SK-N-SH (cell line): ENCODE data around the gene NDUFB11. TPM values are rescaled to one million over a fixed set of nuclear protein-coding genes. Genes with fewer than 3 reads are reported as not detected.
A peak's percentile ranks its signal among the peaks of the same experiment; 100 is the strongest.

Experiments used
- CTCF ChIA-PET: fragments of 300-600, 350-600 bp; formaldehyde crosslinking; extraction: SDS; loops from one replicate; lab custom pipeline; 2021; lab: Yijun Ruan, JAX
- POLR2A ChIA-PET: fragments of 350-600 bp; sonication (Branson Sonifier 250); formaldehyde crosslinking; extraction: SDS; loops from one replicate; lab custom pipeline; 2020; ENCODE audit warnings: antibody characterized with exemption, inconsistent platforms; lab: Yijun Ruan, JAX
- DNase-seq: peaks from one replicate; pipeline ENCODE4 v3.0.0; 2012
- H2AFZ ChIP-seq: fragments of 200-600 bp; sonication (generic); 2 replicates; pipeline ENCODE4 v1.8.1; 2016; ENCODE audit warnings: antibody characterized with exemption, mild to moderate bottlenecking, low read depth
- H3F3A ChIP-seq: fragments of 200-600 bp; sonication (generic); replicated peaks from 2 replicates; pipeline ENCODE3; 2016; ENCODE audit warnings: antibody characterized with exemption, mild to moderate bottlenecking; ENCODE audit not compliant: insufficient read depth
- H3K27ac ChIP-seq, 2 experiments: fragments of 200-500 bp in 1 of 2; fragments of 200-600 bp in 1 of 2; sonication (Bioruptor generic) in 1 of 2; sonication (generic), shearing (Covaris generic) in 1 of 2; 2 replicates each; pipeline versions ENCODE4 v1.5.1 to v1.6.1; 2014 to 2016; ENCODE audit warnings: low read depth in 2 of 2, inconsistent platforms in 1 of 2, low read length in 1 of 2, mild to moderate bottlenecking in 1 of 2, mixed read lengths in 1 of 2
- H3K27me3 ChIP-seq: fragments of 200-600 bp; sonication (generic), shearing (Covaris generic); 2 replicates; pipeline ENCODE4 v1.6.1; 2016; ENCODE audit warnings: mixed run types; ENCODE audit not compliant: insufficient read depth
- H3K36me3 ChIP-seq, 2 experiments: fragments of 200-500 bp in 1 of 2; fragments of 200-600 bp in 1 of 2; sonication (Bioruptor generic) in 1 of 2; sonication (generic) in 1 of 2; replicated peaks in 1 of 2; 2 replicates each; pipeline versions ENCODE3 to v1.5.1; 2014 to 2016; ENCODE audit warnings: low read length in 1 of 2, mild to moderate bottlenecking in 1 of 2; ENCODE audit not compliant: insufficient read depth in 2 of 2, control insufficient read depth in 1 of 2
- H3K4me1 ChIP-seq, 2 experiments: fragments of 200-500 bp in 1 of 2; fragments of 200-600 bp in 1 of 2; sonication (Bioruptor generic) in 1 of 2; sonication (generic), shearing (Covaris generic) in 1 of 2; 2 replicates each; pipeline versions ENCODE4 v1.5.1 to v1.6.1; 2014 to 2016; ENCODE audit warnings: low read depth in 1 of 2, low read length in 1 of 2, mixed run types in 1 of 2; ENCODE audit not compliant: insufficient read depth in 2 of 2, control insufficient read depth in 1 of 2
- H3K4me2 ChIP-seq: fragments of 200-600 bp; sonication (generic), shearing (Covaris generic); 2 replicates; pipeline ENCODE4 v1.6.1; 2017; ENCODE audit warnings: mixed run types
- H3K4me3 ChIP-seq, 2 experiments: fragments of 200-500 bp in 1 of 2; fragments of 200-600 bp in 1 of 2; sonication (Bioruptor generic) in 1 of 2; sonication (generic), shearing (Covaris generic) in 1 of 2; 2 replicates each; pipeline versions ENCODE4 v1.5.1 to v1.8.1; 2014 to 2016; ENCODE audit warnings: low read depth in 2 of 2, inconsistent platforms in 1 of 2, low read length in 1 of 2, mild to moderate bottlenecking in 1 of 2, mixed read lengths in 1 of 2, moderate library complexity in 1 of 2
- H3K79me2 ChIP-seq: fragments of 200-600 bp; sonication (generic); 2 replicates; pipeline ENCODE4 v1.8.1; 2017; ENCODE audit warnings: mild to moderate bottlenecking; ENCODE audit not compliant: insufficient read depth
- H3K9ac ChIP-seq: fragments of 200-600 bp; sonication (generic); 2 replicates; pipeline ENCODE4 v1.6.1; 2017; ENCODE audit warnings: mixed run types
- H3K9me2 ChIP-seq: fragments of 200-600 bp; sonication (generic); 2 replicates; pipeline ENCODE4 v1.6.1; 2017; ENCODE audit warnings: mixed run types
- H3K9me3 ChIP-seq: fragments of 200-600 bp; sonication (generic); 2 replicates; pipeline ENCODE4 v1.6.1; 2017; ENCODE audit warnings: mixed run types, mild to moderate bottlenecking, moderate library complexity
- H4K20me1 ChIP-seq: fragments of 200-600 bp; sonication (generic); 2 replicates; pipeline ENCODE4 v1.6.1; 2017; ENCODE audit warnings: mild to moderate bottlenecking, mixed run types; ENCODE audit not compliant: insufficient read depth
- EP300 ChIP-seq, 2 experiments: IDR thresholded peaks; 2 replicates each; pipeline versions ENCODE4 v1.4.0 to v1.6.1; 2012; ENCODE audit warnings: borderline replicate concordance in 1 of 2, low read depth in 1 of 2, low read length in 1 of 2
- FOXJ3 ChIP-seq: sonication (generic); formaldehyde crosslinking; IDR thresholded peaks from 2 replicates; pipeline ENCODE4 v1.5.1; 2020; ENCODE audit warnings: mild to moderate bottlenecking, missing genetic modification reagents
- GABPA ChIP-seq: IDR thresholded peaks from 2 replicates; pipeline ENCODE4 v1.4.0; 2012; ENCODE audit warnings: low read depth, mild to moderate bottlenecking
- GATA2 ChIP-seq: sonication (generic); formaldehyde crosslinking; IDR thresholded peaks from 2 replicates; pipeline ENCODE4 v1.5.0; 2020; ENCODE audit warnings: mild to moderate bottlenecking, missing genetic modification reagents
- JUND ChIP-seq: IDR thresholded peaks from 2 replicates; pipeline ENCODE4 v1.4.0; 2012
- NRF1 ChIP-seq: IDR thresholded peaks from 2 replicates; pipeline ENCODE4 v1.6.1; 2012; ENCODE audit warnings: low read depth, mild to moderate bottlenecking, low read length
- RAD21 ChIP-seq: IDR thresholded peaks from 2 replicates; pipeline ENCODE4 v1.6.1; 2012; ENCODE audit warnings: mild to moderate bottlenecking, low read length
- RCOR1 ChIP-seq: fragments of 150-350 bp; IDR thresholded peaks from 2 replicates; pipeline ENCODE4 v1.6.1; 2017; ENCODE audit warnings: antibody characterized with exemption, low read length
- RFX5 ChIP-seq: IDR thresholded peaks from 2 replicates; pipeline ENCODE4 v1.6.1; 2012; ENCODE audit warnings: mild to moderate bottlenecking, improper control_type of control experiment, low read length
- RXRA ChIP-seq: IDR thresholded peaks from 2 replicates; pipeline ENCODE4 v1.4.0; 2012; ENCODE audit warnings: low read depth, mild to moderate bottlenecking, borderline replicate concordance
- TAF1 ChIP-seq: IDR thresholded peaks from 2 replicates; pipeline ENCODE4 v1.6.1; 2012; ENCODE audit warnings: low read depth, mild to moderate bottlenecking, low read length, moderate library complexity, borderline replicate concordance
- TEAD4 ChIP-seq: IDR thresholded peaks from 2 replicates; pipeline ENCODE4 v1.4.0; 2012; ENCODE audit warnings: mild to moderate bottlenecking, borderline replicate concordance; ENCODE audit not compliant: insufficient read depth
- YY1 ChIP-seq: IDR thresholded peaks from 2 replicates; pipeline ENCODE4 v1.4.0; 2012; ENCODE audit warnings: low read depth, mild to moderate bottlenecking
- WGBS: methylation state at CpG from one replicate; pipeline ENCODE4 v1.1.6; 2017; ENCODE audit warnings: low lambda C conversion rate; 5-methylcytosine and 5-hydroxymethylcytosine counted together
- polyA plus RNA-seq, 3 experiments: library from polyadenylated mRNA; depleted of rRNA; stranded (reverse); fragments of >200 nt; gene quantifications; 2 replicates each; pipeline ENCODE4 v1.2.3, GENCODE V29; 2012
- TF ChIP-seq, protein P1 (sequence below): IDR thresholded peaks from 2 replicates; pipeline ENCODE4 v1.6.1; 2012; ENCODE audit warnings: mild to moderate bottlenecking, low read depth, low read length, moderate library complexity
- TF ChIP-seq, protein P2 (sequence below): IDR thresholded peaks from 2 replicates; pipeline ENCODE4 v1.4.0; 2012; ENCODE audit warnings: low read depth, borderline replicate concordance
- TF ChIP-seq, protein P3 (sequence below): fragments of 150-350 bp; IDR thresholded peaks from 2 replicates; pipeline ENCODE4 v1.6.1; 2017; ENCODE audit warnings: antibody characterized with exemption, low read length, low read depth, borderline replicate concordance
- TF ChIP-seq, protein P4 (sequence below): IDR thresholded peaks from 2 replicates; pipeline ENCODE4 v1.4.0; 2012; ENCODE audit warnings: low read depth
- TF ChIP-seq, protein P5 (sequence below): IDR thresholded peaks from 2 replicates; pipeline ENCODE4 v1.4.0; 2012; ENCODE audit warnings: low read depth, borderline replicate concordance
- TF ChIP-seq, protein P6 (sequence below): IDR thresholded peaks from 2 replicates; pipeline ENCODE4; 2012

The NDUFB11 gene
- polyA plus RNA-seq, 1 of the 3 experiments (the other 2 are of a cell fraction) = 107 TPM

DNA sequence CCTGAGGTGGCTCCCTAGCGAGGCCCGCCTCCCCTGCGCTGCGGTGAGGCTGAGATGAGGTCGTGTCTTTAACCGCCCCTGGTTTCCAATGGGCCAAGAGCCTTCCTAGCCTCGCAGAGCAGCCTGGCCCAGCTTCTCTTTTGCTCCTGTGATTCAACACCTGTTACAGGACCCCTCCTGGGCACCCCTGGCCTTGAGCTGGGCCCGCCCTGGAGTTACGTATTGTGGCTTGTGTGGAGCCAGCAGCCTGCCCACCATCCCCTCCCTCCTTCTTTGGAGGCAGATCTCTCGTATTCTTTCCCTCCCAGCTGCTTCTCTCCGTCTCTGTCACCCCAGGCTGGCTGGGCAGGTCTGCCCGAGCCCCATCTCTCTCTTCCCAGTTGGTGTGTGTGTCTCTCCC lies 29.9 kb upstream of the NDUFB11 start:
- Histone ChIP-seq H3K4me1 (no peaks in the 10 kb centered on the region), H3K36me3 (peaks cover 0 to 14% of the 10 kb centered on the region in 2 experiments), H3K27ac (no peak overlapping the region), H3K27me3 (peaks cover 38% of the 10 kb centered on the region; the same call in 1 of the 2 replicates), H2AFZ (no peak overlapping the region), H3K9me2 (no peaks in the 10 kb centered on the region), H3K79me2 (no peaks in the 10 kb centered on the region), H3K9me3 (no peaks in the 10 kb centered on the region), H4K20me1 (no peaks in the 10 kb centered on the region), H3K4me3 (no peak overlapping the region), H3K4me2 (no peak overlapping the region), H3F3A (no peaks in the 10 kb centered on the region), H3K9ac (no peak overlapping the region)
- POLR2A ChIA-PET = no interaction called here
- DNase-seq = peak; percentile 11
- CTCF ChIA-PET = no interaction called here
- TF ChIP-seq EP300 (IDR thresholded peaks at IDR 0.05; ENCODE audit: borderline replicate concordance in 1 of 2, low read depth in 1 of 2, low read length in 1 of 2) (no peak), NRF1 (no peak), RAD21 (no peak), GABPA (no peak), RXRA (no peak), RFX5 (no peak), TAF1 (no peak), RCOR1 (no peak), YY1 (no peak), FOXJ3 (no peak), JUND (no peak), GATA2 (CRISPR knock-in tag) (no peak), TEAD4 (no peak)
- TF ChIP-seq, protein P1, sequence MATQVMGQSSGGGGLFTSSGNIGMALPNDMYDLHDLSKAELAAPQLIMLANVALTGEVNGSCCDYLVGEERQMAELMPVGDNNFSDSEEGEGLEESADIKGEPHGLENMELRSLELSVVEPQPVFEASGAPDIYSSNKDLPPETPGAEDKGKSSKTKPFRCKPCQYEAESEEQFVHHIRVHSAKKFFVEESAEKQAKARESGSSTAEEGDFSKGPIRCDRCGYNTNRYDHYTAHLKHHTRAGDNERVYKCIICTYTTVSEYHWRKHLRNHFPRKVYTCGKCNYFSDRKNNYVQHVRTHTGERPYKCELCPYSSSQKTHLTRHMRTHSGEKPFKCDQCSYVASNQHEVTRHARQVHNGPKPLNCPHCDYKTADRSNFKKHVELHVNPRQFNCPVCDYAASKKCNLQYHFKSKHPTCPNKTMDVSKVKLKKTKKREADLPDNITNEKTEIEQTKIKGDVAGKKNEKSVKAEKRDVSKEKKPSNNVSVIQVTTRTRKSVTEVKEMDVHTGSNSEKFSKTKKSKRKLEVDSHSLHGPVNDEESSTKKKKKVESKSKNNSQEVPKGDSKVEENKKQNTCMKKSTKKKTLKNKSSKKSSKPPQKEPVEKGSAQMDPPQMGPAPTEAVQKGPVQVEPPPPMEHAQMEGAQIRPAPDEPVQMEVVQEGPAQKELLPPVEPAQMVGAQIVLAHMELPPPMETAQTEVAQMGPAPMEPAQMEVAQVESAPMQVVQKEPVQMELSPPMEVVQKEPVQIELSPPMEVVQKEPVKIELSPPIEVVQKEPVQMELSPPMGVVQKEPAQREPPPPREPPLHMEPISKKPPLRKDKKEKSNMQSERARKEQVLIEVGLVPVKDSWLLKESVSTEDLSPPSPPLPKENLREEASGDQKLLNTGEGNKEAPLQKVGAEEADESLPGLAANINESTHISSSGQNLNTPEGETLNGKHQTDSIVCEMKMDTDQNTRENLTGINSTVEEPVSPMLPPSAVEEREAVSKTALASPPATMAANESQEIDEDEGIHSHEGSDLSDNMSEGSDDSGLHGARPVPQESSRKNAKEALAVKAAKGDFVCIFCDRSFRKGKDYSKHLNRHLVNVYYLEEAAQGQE = no peak
- TF ChIP-seq, protein P2, sequence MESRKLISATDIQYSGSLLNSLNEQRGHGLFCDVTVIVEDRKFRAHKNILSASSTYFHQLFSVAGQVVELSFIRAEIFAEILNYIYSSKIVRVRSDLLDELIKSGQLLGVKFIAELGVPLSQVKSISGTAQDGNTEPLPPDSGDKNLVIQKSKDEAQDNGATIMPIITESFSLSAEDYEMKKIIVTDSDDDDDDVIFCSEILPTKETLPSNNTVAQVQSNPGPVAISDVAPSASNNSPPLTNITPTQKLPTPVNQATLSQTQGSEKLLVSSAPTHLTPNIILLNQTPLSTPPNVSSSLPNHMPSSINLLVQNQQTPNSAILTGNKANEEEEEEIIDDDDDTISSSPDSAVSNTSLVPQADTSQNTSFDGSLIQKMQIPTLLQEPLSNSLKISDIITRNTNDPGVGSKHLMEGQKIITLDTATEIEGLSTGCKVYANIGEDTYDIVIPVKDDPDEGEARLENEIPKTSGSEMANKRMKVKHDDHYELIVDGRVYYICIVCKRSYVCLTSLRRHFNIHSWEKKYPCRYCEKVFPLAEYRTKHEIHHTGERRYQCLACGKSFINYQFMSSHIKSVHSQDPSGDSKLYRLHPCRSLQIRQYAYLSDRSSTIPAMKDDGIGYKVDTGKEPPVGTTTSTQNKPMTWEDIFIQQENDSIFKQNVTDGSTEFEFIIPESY = no peak
- TF ChIP-seq, protein P3, sequence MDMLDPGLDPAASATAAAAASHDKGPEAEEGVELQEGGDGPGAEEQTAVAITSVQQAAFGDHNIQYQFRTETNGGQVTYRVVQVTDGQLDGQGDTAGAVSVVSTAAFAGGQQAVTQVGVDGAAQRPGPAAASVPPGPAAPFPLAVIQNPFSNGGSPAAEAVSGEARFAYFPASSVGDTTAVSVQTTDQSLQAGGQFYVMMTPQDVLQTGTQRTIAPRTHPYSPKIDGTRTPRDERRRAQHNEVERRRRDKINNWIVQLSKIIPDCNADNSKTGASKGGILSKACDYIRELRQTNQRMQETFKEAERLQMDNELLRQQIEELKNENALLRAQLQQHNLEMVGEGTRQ = no peak
- TF ChIP-seq, protein P4, sequence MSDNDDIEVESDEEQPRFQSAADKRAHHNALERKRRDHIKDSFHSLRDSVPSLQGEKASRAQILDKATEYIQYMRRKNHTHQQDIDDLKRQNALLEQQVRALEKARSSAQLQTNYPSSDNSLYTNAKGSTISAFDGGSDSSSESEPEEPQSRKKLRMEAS = no peak
- TF ChIP-seq, protein P5, sequence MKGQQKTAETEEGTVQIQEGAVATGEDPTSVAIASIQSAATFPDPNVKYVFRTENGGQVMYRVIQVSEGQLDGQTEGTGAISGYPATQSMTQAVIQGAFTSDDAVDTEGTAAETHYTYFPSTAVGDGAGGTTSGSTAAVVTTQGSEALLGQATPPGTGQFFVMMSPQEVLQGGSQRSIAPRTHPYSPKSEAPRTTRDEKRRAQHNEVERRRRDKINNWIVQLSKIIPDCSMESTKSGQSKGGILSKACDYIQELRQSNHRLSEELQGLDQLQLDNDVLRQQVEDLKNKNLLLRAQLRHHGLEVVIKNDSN = no peak
- TF ChIP-seq, protein P6, sequence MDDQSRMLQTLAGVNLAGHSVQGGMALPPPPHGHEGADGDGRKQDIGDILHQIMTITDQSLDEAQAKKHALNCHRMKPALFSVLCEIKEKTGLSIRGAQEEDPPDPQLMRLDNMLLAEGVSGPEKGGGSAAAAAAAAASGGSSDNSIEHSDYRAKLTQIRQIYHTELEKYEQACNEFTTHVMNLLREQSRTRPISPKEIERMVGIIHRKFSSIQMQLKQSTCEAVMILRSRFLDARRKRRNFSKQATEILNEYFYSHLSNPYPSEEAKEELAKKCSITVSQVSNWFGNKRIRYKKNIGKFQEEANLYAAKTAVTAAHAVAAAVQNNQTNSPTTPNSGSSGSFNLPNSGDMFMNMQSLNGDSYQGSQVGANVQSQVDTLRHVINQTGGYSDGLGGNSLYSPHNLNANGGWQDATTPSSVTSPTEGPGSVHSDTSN = no peak
- WGBS = 54% methylated on average over 11 of the region's 12 CpGs
